Inflammatory macrophage (primary cell): ENCODE data around the gene FGD6.
A peak's percentile ranks its signal among the peaks of the same experiment; 100 is the strongest.
"Not testable (repeated sequence)": the region's sequence is repeated elsewhere in the genome, so short reads cannot be mapped to it uniquely, and the experiment has no call there.

Source experiments
- DNase-seq, 2 donors: peaks; one replicate each; pipeline ENCODE4 v3.0.0-alpha.2; 2020 to 2022

FGD6 gene

DNA sequence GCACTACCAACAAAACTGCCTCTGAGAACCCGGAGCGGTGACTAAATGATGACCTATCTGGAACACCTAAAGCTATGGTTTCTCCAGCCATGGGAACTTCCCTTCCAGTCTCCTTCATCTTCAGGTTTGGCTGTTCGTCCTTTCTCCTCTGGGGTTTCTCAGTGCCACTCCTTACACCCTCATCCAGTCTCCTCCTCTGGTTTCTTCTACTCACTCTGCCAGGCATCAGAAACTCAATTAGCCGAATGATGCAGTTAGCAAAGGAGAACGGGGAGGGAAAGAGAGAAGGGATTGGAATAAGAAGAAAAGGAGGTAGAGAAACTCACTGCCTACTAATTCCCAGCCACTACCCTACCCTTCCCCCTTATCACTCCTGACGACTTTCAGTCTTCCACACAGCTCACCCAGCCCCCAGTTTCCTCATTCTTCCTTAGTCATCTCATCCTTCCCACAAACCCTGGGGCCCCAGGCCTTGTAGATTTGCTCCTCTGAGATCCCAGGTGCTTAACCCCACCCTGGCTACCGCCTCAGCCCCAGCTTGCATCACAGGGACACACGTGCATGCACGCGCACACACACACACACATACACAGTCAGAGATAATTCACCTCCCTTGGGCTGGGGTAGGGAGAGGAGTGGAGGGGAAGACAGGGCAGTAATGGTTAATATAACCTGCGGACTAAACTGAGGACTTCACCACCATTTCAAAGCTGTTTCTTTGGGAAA lies 13.0 kb downstream of the FGD6 start:
- DNase-seq, result peak; percentile 42 to 72

DNA sequence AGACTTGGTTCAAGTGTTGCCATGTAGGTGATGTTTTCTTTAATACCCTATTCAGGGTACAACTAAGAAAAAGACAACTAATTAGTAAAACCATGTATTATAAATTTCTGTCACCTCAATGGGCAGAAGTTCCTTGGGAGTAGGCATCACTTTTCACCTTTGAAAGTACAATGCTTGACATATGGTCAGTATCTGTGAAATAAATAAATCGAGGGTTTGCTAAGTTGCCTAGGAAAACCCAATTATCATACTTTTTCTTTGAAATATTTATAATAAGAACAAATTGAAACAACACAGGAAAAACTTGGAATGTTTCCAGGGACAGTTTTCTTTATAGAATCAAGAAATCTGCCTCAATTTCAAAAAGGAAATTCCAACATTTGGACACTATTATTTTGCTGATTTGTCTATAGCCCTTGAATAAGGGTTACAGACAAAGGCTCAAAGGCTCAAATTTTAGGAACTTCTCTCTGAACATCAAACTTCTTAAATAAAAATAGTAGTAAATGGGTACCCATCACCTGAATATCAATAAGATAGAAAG lies 13.7 kb downstream of the FGD6 start:
- DNase-seq, result no peak

DNA sequence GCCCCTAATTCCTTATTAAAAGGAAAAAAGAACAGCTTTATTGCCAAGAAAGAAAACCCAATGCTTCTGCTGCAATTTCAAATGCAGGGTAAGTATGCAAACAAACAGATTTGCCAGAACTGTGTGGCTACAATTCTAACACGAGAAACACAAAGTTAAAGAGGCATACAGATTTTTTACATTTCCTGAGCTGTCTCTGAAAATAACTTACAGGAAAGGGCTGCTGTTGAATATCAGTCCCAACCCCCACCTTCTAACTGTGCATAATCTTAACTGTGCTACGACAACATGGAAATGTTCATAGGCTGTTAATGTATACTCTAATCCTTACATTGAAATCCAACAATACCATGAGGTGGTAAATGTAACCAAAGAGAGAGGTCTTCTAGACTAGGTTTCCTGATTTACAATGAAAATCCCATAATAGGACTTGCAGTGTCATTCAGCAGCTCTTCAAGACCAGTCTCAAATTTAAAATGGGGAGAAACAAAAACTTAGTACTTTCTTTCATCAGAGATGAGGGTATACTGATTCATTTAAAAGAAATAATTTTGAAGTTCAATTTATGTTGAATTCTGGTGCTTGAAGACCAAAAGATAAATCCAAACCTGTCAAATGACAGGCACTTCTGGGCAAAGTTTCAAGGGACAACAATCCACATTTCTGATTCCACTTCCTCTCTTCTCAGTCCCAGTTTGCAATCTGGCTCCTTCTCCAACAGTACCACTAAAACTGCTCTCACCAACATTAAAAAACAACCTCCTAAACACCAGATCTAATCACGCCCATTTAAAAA lies 14.4 kb downstream of the FGD6 start:
- no peak for DNase-seq

- peak in 1 of 2 donors; percentile 34 for DNase-seq
Measured at GRCh38 chr12:95201056-95201670, 16.1 kb downstream of the FGD6 start.

DNA sequence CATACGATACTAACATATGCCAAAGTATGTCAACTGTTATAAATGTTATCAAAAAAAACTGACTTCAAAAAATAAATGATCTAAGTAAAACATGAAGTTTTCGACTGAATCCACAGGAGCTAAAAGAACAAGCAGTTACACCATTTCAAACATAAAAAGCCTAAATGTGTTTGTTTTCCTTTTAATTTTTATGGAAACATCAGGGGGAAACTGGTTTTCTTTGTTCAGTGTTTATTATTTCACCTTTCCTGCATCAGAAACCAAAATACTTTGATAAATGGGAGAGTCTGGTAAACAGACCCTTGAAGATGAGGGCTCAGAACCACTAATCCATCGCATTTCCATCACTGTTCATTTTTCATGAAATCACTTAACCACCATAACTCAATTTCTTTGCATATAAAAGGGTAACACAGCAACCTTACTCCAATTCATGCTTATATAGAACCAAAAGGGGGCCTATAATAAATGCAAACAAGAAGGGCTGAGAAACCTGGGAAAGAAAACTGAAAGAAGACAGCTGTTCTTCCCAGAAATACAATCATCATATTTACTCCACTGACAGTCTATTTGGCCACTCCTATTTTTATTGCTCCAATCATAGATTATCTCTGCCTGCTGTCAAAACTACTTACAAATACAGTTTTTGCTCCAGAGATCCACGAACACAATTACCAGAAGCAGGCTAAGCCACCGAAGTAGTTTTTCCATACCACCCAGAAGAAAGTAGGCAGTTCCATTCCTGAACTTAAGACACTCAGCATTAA lies 17.0 kb downstream of the FGD6 start:
- no peak for DNase-seq

DNA sequence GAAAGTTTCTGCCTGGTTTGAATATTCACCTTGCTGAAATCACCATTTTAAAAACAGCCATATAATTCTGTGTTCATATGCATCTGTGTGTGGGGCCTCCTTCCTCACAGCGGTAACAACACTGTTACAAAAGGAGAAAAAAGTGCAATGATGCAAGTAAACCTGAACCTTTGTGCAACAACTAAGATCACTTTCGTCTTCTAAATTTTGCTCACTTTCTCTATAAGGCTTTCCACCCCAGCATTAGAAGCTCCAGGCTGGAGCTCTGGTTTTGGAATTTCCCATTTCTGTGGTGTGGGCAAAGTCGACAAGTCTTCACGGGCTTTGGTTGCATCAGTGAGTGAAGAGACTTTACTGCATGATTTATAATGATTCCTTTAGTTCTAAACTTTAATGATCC lies 18.4 kb downstream of the FGD6 start:
- DNase-seq, result peak; percentile 39 to 68

- DNase-seq, result no peak
Measured at GRCh38 chr12:95197636-95198035, 19.6 kb downstream of the FGD6 start.

- DNase-seq, result not testable (repeated sequence)
Measured at GRCh38 chr12:95196875-95197569, 20.2 kb downstream of the FGD6 start.

GRCh38 chr12:95195122-95195521 lies 22.1 kb downstream of the FGD6 start:
- DNase-seq, result no peak

DNA sequence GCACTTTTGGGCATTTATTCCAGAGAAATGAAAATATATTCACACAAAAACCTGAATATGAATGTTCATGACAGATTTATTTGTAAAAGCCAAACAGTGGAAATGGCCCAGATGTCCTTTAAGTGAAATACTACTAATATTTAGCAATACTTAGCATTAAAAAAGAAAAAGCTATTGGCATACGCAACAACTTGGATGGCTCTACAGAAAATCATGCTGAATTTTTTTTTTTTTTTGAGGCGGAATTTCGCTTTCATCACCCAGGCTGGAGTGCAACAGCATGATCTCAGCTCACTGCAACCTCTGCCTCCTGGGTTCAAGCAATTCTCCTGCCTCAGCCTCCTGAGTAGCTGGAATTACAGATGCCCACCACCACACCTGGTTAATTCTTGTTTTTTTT lies 24.1 kb downstream of the FGD6 start:
- DNase-seq, result no peak

DNA sequence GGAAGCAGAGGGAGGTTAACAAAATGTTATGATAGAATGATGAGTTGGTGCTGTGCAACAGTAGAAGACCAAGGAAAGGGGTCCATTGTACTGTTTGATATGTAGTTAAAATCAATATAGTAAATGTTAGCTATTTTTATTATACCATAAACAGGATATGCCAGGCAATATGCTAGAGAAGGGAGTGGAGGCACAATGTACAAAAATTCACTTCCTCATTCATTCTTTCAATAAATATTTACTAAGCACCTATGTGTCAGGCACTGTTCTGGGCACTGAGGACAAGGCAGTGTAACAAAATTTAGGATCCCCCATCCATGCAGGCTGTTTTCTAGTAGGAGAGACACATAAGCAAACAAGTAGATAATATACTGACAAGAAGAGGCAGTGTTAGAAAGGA lies 25.0 kb downstream of the FGD6 start:
- DNase-seq, result no peak

- DNase-seq, result no peak
Measured at GRCh38 chr12:95191060-95191696, 26.1 kb downstream of the FGD6 start.

DNA sequence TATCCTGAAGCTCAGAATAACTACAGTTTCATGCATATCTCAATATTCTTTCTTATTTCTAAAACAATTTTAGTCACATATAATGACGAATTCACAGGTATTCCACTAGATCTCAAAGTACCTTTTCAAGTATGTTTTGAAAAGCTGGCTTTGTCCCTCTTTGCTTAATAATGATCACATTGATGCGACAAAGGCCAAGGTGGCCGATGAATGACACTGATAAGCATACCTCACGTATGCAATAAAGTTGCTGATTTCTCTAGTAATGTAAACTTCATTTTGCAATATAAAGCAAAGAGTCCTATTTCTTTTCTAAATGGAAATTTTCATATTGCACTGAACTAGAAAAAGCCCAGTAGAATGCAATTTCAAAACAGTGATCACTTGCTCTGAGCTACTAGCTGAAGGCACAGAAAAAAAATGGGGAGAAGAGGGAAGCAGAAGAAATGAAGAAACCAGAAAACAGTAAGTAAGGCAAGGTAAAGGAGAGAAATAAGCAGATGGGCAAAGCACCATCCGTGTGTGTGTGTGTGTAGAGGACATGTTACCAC lies 29.3 kb downstream of the FGD6 start:
- DNase-seq, result peak; percentile 24 to 30

- peak; percentile 25 to 64 for DNase-seq
Measured at GRCh38 chr12:95185854-95186253, 31.4 kb downstream of the FGD6 start.

- DNase-seq, result peak; percentile 19 to 44
Measured at GRCh38 chr12:95185072-95185471, 32.2 kb downstream of the FGD6 start.

- peak; percentile 51 to 57 for DNase-seq
Measured at GRCh38 chr12:95184121-95184520, 33.1 kb downstream of the FGD6 start.

DNA sequence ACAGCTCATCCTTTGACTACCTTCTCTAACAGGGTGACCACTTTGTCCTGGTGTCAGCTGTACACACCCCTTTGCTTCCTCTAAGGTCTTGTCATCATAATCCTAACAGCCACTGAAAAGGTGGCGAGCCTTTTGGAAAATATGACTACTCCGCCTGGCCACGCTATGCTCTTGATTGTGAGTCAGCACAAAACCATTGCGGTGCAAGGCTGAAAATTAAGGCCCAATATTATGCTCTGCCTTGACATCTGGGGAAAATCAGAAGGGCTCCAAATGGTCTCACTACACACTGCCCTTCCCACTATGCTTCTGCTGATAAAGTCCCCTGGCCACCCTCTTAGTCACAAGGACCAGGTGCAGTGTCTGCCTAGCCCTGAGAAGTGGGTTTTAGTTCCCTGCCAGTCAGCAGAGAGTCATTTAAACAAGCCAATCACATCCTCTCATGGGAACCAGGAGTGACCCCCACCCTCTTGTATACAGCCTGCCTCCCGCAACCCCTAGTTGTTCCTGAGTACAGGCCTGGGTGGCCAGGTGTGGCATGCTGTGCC lies 34.3 kb downstream of the FGD6 start:
- DNase-seq, result no peak

DNA sequence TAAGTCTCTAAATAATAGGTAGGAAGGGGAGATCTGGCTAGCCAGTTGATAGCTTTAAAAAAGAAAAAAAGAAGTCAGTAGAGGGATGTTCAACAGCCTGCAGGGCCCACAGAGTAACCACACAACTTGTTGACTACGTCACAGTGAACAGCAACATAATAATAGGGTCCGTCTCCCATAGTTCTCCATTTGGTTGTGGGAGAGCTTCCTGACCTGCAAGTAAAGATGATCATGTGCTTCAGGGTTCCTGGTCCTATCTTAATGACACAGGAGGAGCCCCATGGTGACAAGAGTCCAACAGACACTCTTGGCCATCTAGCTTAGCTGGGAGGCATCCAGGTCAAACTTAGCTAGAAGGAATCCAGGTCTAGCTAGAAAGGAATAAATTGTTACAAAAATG lies 36.2 kb downstream of the FGD6 start:
- peak; percentile 54 to 68 for DNase-seq

DNA sequence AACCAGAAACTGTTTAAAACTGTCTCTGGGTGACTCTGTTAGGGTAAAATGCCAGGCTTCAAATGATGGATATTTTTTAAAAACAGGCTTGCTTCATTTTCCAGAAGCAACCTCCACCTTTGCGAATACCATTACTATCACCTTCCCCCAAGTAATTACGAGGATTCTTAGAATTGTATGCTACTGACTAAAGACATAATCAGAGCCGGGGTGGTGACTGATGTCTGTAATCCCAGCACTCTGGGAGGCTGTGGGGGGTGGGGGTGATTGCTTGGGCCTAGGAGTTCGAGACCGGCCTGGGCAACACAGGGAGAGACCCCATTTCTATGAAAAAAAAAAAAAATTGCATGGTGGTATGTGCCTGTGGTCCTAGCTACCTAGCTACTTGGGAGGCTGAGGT lies 38.3 kb downstream of the FGD6 start:
- DNase-seq, result no peak

- no peak for DNase-seq
Measured at GRCh38 chr12:95178136-95178535, 39.1 kb downstream of the FGD6 start.
